Neural progenitor cell (in vitro differentiated cells): Measurements from ENCODE around the gene HIC1. TPM values are rescaled to one million over a fixed set of nuclear protein-coding genes. Genes with fewer than 3 reads are reported as not detected.

Experiments used
- DNase-seq: peaks from one replicate; pipeline ENCODE4 v3.0.0-alpha.2; 2016; ENCODE audit warnings: low spot score
- H2AFZ ChIP-seq: fragments of 200-600 bp; sonication (generic); replicated peaks from 2 replicates; pipeline ENCODE4 v1.6.1; 2016; ENCODE audit warnings: antibody characterized with exemption
- H3F3A ChIP-seq: fragments of 200-600 bp; sonication (generic); 2 replicates; pipeline ENCODE4 v1.6.1; 2016; ENCODE audit warnings: antibody characterized with exemption, low read depth
- H3K27ac ChIP-seq: fragments of 200-600 bp; sonication (generic); 2 replicates; pipeline ENCODE4 v1.5.1; 2016; ENCODE audit warnings: mild to moderate bottlenecking
- H3K27me3 ChIP-seq: fragments of 200-600 bp; sonication (generic); 2 replicates; pipeline ENCODE4 v1.6.1; 2016; ENCODE audit warnings: mild to moderate bottlenecking, moderate library complexity
- H3K36me3 ChIP-seq: fragments of 200-600 bp; sonication (generic); 2 replicates; pipeline ENCODE4 v1.5.1; 2016
- H3K4me1 ChIP-seq: fragments of 200-600 bp; sonication (generic); 2 replicates; pipeline ENCODE4 v1.6.1; 2016; ENCODE audit warnings: mixed run types
- H3K4me2 ChIP-seq: fragments of 200-600 bp; sonication (generic); 2 replicates; pipeline ENCODE4 v1.6.1; 2016
- H3K4me3 ChIP-seq: fragments of 200-600 bp; sonication (generic); 2 replicates; pipeline ENCODE4 v1.5.1; 2016
- H3K79me2 ChIP-seq: fragments of 200-600 bp; sonication (generic); 2 replicates; pipeline ENCODE4 v1.6.1; 2016; ENCODE audit warnings: low read depth
- H3K9ac ChIP-seq: fragments of 200-600 bp; sonication (generic); 2 replicates; pipeline ENCODE4 v1.6.1; 2016
- H3K9me3 ChIP-seq: fragments of 200-600 bp; sonication (generic); 2 replicates; pipeline ENCODE4 v1.5.1; 2016; ENCODE audit warnings: low read depth
- H4K20me1 ChIP-seq: fragments of 200-600 bp; sonication (generic); 2 replicates; pipeline ENCODE4 v1.6.1; 2016; ENCODE audit warnings: low read depth
- H3K27ac Mint-ChIP-seq: 3 replicates; pipeline ENCODE4 v1.8.0; 2021; ENCODE audit warnings: mixed read lengths
- H3K27me3 Mint-ChIP-seq: 2 replicates; pipeline ENCODE4 v1.8.0; 2022; ENCODE audit warnings: low read depth, mild to moderate bottlenecking, inconsistent platforms, moderate library complexity, mixed read lengths; ENCODE audit not compliant: insufficient read depth
- H3K36me3 Mint-ChIP-seq: 3 replicates; pipeline ENCODE4 v1.8.0; 2021; ENCODE audit warnings: mixed read lengths
- H3K4me1 Mint-ChIP-seq: 3 replicates; pipeline ENCODE4 v1.8.0; 2021; ENCODE audit warnings: mixed read lengths
- H3K4me3 Mint-ChIP-seq: 3 replicates; pipeline ENCODE4 v1.8.0; 2021; ENCODE audit warnings: mild to moderate bottlenecking, moderate library complexity, mixed read lengths
- H3K9me3 Mint-ChIP-seq: 3 replicates; pipeline ENCODE4 v1.8.0; 2020; ENCODE audit warnings: mixed read lengths
- EZH2 ChIP-seq: fragments of 200-600 bp; sonication (generic); IDR thresholded peaks from 2 replicates; pipeline ENCODE4 v1.6.1; 2017; ENCODE audit warnings: antibody characterized with exemption, mild to moderate bottlenecking, moderate library complexity
- EZH2phosphoT487 ChIP-seq: fragments of 200-600 bp; sonication (generic); IDR thresholded peaks from 2 replicates; pipeline ENCODE4 v1.6.1; 2017; ENCODE audit warnings: antibody characterized with exemption
- total RNA-seq: library from RNA; depleted of rRNA; stranded (reverse); fragments of >200 nt; gene quantifications from 2 replicates; pipeline ENCODE4 v1.2.3, GENCODE V29; 2015; ENCODE audit warnings: low replicate concordance
- TF ChIP-seq, protein P1 (sequence below): fragments of 200-600 bp; sonication (generic); IDR thresholded peaks from 2 replicates; pipeline ENCODE4 v1.5.1; 2017; ENCODE audit warnings: antibody characterized with exemption, mild to moderate bottlenecking

HIC1 gene
- total RNA-seq, 1 donor from 2014 or later = not detected

DNA sequence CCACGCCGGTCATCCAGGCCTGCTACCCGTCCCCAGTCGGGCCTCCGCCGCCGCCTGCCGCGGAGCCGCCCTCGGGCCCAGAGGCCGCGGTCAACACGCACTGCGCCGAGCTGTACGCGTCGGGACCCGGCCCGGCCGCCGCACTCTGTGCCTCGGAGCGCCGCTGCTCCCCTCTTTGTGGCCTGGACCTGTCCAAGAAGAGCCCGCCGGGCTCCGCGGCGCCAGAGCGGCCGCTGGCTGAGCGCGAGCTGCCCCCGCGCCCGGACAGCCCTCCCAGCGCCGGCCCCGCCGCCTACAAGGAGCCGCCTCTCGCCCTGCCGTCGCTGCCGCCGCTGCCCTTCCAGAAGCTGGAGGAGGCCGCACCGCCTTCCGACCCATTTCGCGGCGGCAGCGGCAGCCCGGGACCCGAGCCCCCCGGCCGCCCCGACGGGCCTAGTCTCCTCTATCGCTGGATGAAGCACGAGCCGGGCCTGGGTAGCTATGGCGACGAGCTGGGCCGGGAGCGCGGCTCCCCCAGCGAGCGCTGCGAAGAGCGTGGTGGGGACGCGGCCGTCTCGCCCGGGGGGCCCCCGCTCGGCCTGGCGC is 2.4 kb downstream of the HIC1 start:
- no peaks in the 10 kb centered on the region for H3K9me3 Mint-ChIP-seq
- no peak overlapping the region for H3K4me3 Mint-ChIP-seq
- no peaks in the 10 kb centered on the region for H3K9me3 ChIP-seq
- no peaks in the 10 kb centered on the region for H3K79me2 ChIP-seq
- no peak overlapping the region for H3K9ac ChIP-seq
- H3K4me3 ChIP-seq = peak overlapping the region; percentile 34
- H3K4me2 ChIP-seq = peak overlapping the region; percentile 84
- peaks cover 96% of the 10 kb centered on the region for H3K27me3 ChIP-seq
- H3K4me1 Mint-ChIP-seq = peaks cover 21% of the 10 kb centered on the region
- no peak overlapping the region for H3K27ac ChIP-seq
- H3K36me3 ChIP-seq = no peaks in the 10 kb centered on the region
- H3K27me3 Mint-ChIP-seq = peaks cover 26% of the 10 kb centered on the region
- TF ChIP-seq EZH2phosphoT487 (no peak), EZH2 (peak; percentile 21)
- peaks cover 12% of the 10 kb centered on the region for H3K4me1 ChIP-seq
- H3K36me3 Mint-ChIP-seq = peaks cover 13% of the 10 kb centered on the region
- DNase-seq = peak; percentile 73
- peaks cover 84% of the 10 kb centered on the region for H4K20me1 ChIP-seq
- peaks cover 29% of the 10 kb centered on the region for H3F3A ChIP-seq
- H3K27ac Mint-ChIP-seq = no peak overlapping the region
- H2AFZ ChIP-seq = no peak overlapping the region

DNA sequence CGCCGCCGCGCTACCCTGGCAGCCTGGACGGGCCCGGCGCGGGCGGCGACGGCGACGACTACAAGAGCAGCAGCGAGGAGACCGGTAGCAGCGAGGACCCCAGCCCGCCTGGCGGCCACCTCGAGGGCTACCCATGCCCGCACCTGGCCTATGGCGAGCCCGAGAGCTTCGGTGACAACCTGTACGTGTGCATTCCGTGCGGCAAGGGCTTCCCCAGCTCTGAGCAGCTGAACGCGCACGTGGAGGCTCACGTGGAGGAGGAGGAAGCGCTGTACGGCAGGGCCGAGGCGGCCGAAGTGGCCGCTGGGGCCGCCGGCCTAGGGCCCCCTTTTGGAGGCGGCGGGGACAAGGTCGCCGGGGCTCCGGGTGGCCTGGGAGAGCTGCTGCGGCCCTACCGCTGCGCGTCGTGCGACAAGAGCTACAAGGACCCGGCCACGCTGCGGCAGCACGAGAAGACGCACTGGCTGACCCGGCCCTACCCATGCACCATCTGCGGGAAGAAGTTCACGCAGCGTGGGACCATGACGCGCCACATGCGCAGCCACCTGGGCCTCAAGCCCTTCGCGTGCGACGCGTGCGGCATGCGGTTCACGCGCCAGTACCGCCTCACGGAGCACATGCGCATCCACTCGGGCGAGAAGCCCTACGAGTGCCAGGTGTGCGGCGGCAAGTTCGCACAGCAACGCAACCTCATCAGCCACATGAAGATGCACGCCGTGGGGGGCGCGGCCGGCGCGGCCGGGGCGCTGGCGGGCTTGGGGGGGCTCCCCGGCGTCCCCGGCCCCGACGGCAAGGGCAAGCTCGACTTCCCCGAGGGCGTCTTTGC is 3.1 kb downstream of the HIC1 start:
- peak overlapping the region; percentile 34 for H3K4me3 ChIP-seq
- no peaks in the 10 kb centered on the region for H3K79me2 ChIP-seq

DNA sequence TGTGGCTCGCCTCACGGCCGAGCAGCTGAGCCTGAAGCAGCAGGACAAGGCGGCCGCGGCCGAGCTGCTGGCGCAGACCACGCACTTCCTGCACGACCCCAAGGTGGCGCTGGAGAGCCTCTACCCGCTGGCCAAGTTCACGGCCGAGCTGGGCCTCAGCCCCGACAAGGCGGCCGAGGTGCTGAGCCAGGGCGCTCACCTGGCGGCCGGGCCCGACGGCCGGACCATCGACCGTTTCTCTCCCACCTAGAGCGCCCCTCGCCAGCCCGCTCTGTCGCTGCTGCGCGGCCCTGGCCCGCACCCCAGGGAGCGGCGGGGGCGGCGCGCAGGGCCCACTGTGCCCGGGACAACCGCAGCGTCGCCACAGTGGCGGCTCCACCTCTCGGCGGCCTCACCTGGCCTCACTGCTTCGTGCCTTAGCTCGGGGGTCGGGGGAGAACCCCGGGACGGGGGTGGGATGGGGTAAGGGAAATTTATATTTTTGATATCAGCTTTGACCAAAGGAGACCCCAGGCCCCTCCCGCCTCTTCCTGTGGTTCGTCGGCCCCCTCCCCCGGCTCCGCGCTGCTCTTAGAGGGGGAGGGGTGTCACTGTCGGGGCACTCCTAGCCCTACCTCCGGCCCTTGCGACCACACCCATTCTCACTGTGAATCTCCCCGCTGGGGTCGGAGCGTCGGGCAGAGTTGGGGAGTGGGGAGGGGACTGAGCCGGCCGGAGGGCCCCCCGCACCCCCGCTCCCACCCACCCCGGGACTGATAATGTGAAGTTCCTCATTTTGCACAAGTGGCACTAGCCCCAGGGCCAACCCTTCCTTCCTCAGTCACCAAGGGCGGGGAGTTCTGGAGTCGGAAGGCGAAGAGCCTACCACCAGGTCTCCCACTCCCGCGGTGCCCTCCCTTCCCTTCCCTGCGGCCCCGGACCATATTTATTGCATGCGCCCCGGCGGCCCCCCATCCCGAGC is 4.0 kb downstream of the HIC1 start:
- H3K9me3 ChIP-seq = no peaks in the 10 kb centered on the region
- no peak overlapping the region for H3K4me3 ChIP-seq
- H4K20me1 ChIP-seq = peaks cover 77% of the 10 kb centered on the region
- peaks cover 12% of the 10 kb centered on the region for H3K4me1 ChIP-seq
- no peak overlapping the region for H3K9ac ChIP-seq
- H3K36me3 Mint-ChIP-seq = peaks cover 16% of the 10 kb centered on the region
- H3K27ac ChIP-seq = no peak overlapping the region
- peak; percentile 91 for TF ChIP-seq EZH2phosphoT487
- TF ChIP-seq EZH2 = peak; percentile 79
- TF ChIP-seq, protein P1, sequence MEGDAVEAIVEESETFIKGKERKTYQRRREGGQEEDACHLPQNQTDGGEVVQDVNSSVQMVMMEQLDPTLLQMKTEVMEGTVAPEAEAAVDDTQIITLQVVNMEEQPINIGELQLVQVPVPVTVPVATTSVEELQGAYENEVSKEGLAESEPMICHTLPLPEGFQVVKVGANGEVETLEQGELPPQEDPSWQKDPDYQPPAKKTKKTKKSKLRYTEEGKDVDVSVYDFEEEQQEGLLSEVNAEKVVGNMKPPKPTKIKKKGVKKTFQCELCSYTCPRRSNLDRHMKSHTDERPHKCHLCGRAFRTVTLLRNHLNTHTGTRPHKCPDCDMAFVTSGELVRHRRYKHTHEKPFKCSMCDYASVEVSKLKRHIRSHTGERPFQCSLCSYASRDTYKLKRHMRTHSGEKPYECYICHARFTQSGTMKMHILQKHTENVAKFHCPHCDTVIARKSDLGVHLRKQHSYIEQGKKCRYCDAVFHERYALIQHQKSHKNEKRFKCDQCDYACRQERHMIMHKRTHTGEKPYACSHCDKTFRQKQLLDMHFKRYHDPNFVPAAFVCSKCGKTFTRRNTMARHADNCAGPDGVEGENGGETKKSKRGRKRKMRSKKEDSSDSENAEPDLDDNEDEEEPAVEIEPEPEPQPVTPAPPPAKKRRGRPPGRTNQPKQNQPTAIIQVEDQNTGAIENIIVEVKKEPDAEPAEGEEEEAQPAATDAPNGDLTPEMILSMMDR = peak; percentile 55
- peaks cover 30% of the 10 kb centered on the region for H3K4me1 Mint-ChIP-seq
- peaks cover 88% of the 10 kb centered on the region for H3K27me3 ChIP-seq
- H3F3A ChIP-seq = peaks cover 23% of the 10 kb centered on the region
- H3K4me2 ChIP-seq = no peak overlapping the region
- no peaks in the 10 kb centered on the region for H3K9me3 Mint-ChIP-seq
- H3K27me3 Mint-ChIP-seq = peaks cover 22% of the 10 kb centered on the region
- H3K36me3 ChIP-seq = no peaks in the 10 kb centered on the region
- H3K27ac Mint-ChIP-seq = no peak overlapping the region
- H3K79me2 ChIP-seq = no peaks in the 10 kb centered on the region
- DNase-seq = no peak
- H3K4me3 Mint-ChIP-seq = no peak overlapping the region
- no peak overlapping the region for H2AFZ ChIP-seq

More for the DNA sequence above, 3.1 kb downstream of the HIC1 start:
- no peaks in the 10 kb centered on the region for H3K9me3 ChIP-seq
- peaks cover 28% of the 10 kb centered on the region for H3F3A ChIP-seq
- H3K4me1 ChIP-seq = peaks cover 12% of the 10 kb centered on the region
- Mint-ChIP-seq H3K36me3 (peaks cover 15% of the 10 kb centered on the region), H3K9me3 (no peaks in the 10 kb centered on the region), H3K4me3 (no peak overlapping the region), H3K4me1 (peaks cover 26% of the 10 kb centered on the region), H3K27me3 (peaks cover 27% of the 10 kb centered on the region), H3K27ac (no peak overlapping the region)
- H3K4me2 ChIP-seq = peak overlapping the region; percentile 84
- H3K9ac ChIP-seq = no peak overlapping the region
- TF ChIP-seq EZH2phosphoT487 = peak; percentile 92
- TF ChIP-seq EZH2 = peak; percentile 87
- TF ChIP-seq, protein P1 = no peak
- H3K27ac ChIP-seq = no peak overlapping the region
- DNase-seq = no peak
- no peaks in the 10 kb centered on the region for H3K36me3 ChIP-seq
- H2AFZ ChIP-seq = no peak overlapping the region
- H4K20me1 ChIP-seq = peaks cover 86% of the 10 kb centered on the region
- peaks cover 97% of the 10 kb centered on the region for H3K27me3 ChIP-seq
